Urothelium cell line (cell line): ENCODE results near the gene ANKRD30A.
A peak's percentile ranks its signal among the peaks of the same experiment; 100 is the strongest.
"Not testable (repeated sequence)": the region's sequence is repeated elsewhere in the genome, so short reads cannot be mapped to it uniquely, and the experiment has no call there.

Source experiments
- DNase-seq: peaks from one replicate; pipeline ENCODE4 v3.0.0; 2011; ENCODE audit warnings: low spot score, mixed read lengths
- FAIRE-seq: peaks from 2 replicates; lab custom pipeline; 2011; peaks lifted over from hg19 to GRCh38; lab: Jason Lieb, UNC

Gene ANKRD30A

GRCh38 chr10:37246637-37247036 is 121.2 kb downstream of the ANKRD30A start:
- no peak for DNase-seq
- FAIRE-seq = no peak

- DNase-seq, FAIRE-seq: not testable (repeated sequence)
These were observed 130.4 kb downstream of the ANKRD30A start for GRCh38 chr10:37255837-37256236.

GRCh38 chr10:37263304-37263703 is 137.9 kb downstream of the ANKRD30A start:
- no peak for DNase-seq
- no peak for FAIRE-seq

- FAIRE-seq (no peak), DNase-seq (no peak)
These were observed 142.9 kb downstream of the ANKRD30A start for GRCh38 chr10:37268266-37268665.

- DNase-seq (no peak), FAIRE-seq (no peak)
These were observed 144.3 kb downstream of the ANKRD30A start for GRCh38 chr10:37269554-37270256.

- no peak for DNase-seq
- FAIRE-seq = no peak
These were observed 149.9 kb downstream of the ANKRD30A start for GRCh38 chr10:37275216-37275777.

- no peak for DNase-seq
- no peak for FAIRE-seq
These were observed 159.7 kb downstream of the ANKRD30A start for GRCh38 chr10:37285063-37285462.

- peak; percentile 49 for DNase-seq
- no peak for FAIRE-seq
These were observed 164.6 kb downstream of the ANKRD30A start for GRCh38 chr10:37289833-37290464.

- FAIRE-seq (no peak), DNase-seq (no peak)
These were observed 175.9 kb downstream of the ANKRD30A start for GRCh38 chr10:37301271-37301670.

- FAIRE-seq = no peak
These were observed 178.6 kb downstream of the ANKRD30A start for GRCh38 chr10:37304036-37304435.

GRCh38 chr10:37314350-37314749 is 189.0 kb downstream of the ANKRD30A start:
- DNase-seq (no peak), FAIRE-seq (no peak)

More at GRCh38 chr10:37304036-37304435, 178.6 kb downstream of the ANKRD30A start:
- no peak for DNase-seq

GRCh38 chr10:37314862-37315261 is 189.5 kb downstream of the ANKRD30A start:
- DNase-seq (no peak), FAIRE-seq (no peak)

GRCh38 chr10:37344413-37344812 is 219.0 kb downstream of the ANKRD30A start:
- no peak for FAIRE-seq
- DNase-seq = no peak

- FAIRE-seq (no peak), DNase-seq (peak; percentile 72)
These were observed 254.6 kb downstream of the ANKRD30A start for GRCh38 chr10:37379991-37380390.

GRCh38 chr10:37381271-37381670 is 255.9 kb downstream of the ANKRD30A start:
- FAIRE-seq (no peak), DNase-seq (no peak)

- FAIRE-seq = no peak
These were observed 259.5 kb downstream of the ANKRD30A start for GRCh38 chr10:37384923-37385322.

GRCh38 chr10:37390926-37391325 is 265.5 kb downstream of the ANKRD30A start:
- FAIRE-seq (no peak), DNase-seq (no peak)

More at GRCh38 chr10:37384923-37385322, 259.5 kb downstream of the ANKRD30A start:
- no peak for DNase-seq

GRCh38 chr10:37400774-37401173 is 275.4 kb downstream of the ANKRD30A start:
- DNase-seq, FAIRE-seq: not testable (repeated sequence)

GRCh38 chr10:37401225-37401624 is 275.8 kb downstream of the ANKRD30A start:
- FAIRE-seq = no peak
- no peak for DNase-seq

- DNase-seq (peak; percentile 38), FAIRE-seq (no peak)
These were observed 278.4 kb downstream of the ANKRD30A start for GRCh38 chr10:37403776-37404175.
